CD4-positive, alpha-beta T cell treated with Interleukin-17A for 1 hour (primary cell): ENCODE measurements around the gene C9orf43.
A peak's percentile ranks its signal among the peaks of the same experiment; 100 is the strongest.

Source experiments
- DNase-seq: peaks from one replicate; pipeline ENCODE4 v3.0.0-alpha.2; 2020

C9orf43 gene

DNA sequence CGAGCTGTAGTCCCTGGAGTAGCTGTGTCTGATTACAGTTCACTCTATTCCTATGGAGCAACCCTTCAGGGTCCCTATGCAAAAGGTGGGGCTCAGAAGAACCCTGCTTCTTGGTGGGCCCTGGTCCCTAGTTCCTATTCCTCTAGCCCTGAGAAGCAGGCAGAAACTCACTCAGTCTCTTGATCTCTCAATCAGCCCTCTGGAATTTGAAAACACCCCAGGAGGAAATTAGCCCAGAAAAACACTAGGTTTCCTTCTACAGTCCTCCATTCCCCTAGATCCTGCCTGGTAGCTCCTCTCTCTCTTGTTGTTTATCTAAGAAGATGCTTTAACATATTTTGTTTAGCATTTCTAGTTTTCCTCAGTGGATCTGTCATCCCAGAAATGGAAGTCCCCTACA lies 60.6 kb downstream of the C9orf43 start:
- no peak for DNase-seq

DNA sequence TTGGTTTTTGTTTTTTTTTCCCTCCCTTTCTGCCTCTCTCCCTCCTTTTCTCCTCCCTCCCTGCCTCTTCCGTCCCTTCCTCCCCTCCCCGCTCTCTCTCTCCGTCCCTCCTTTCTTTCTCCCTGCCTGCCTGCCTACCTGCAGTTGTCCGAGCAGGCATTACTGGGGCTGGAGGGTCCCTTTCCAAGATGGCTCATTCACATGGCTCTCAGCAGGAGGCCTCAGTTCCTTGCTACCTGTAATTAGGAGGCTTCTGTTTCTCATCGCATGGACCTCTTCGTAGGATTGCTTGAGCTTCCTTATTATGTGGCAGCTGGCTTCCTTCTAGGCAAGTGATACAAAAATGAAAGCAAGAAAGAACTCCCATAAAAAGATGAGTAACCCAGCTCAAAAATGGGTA lies 61.0 kb downstream of the C9orf43 start:
- DNase-seq: no peak

DNA sequence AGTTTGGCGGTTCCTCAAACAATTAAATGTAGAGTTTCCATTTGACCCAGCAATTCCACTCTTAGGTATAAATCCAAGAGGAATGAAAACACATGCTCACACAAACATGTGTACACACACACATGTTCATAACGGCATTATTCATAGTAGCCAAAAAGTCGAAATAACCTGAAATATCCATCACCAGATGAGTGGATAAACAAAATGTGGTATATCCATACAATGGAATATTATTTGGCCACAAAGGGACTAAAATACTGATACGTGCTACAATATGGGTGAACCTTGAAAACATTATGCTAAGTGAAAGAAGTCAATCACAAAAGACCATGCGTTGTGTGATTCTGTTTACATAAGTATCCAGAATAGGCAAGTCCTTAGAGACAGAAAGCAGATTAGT lies 61.7 kb downstream of the C9orf43 start:
- DNase-seq: no peak

DNA sequence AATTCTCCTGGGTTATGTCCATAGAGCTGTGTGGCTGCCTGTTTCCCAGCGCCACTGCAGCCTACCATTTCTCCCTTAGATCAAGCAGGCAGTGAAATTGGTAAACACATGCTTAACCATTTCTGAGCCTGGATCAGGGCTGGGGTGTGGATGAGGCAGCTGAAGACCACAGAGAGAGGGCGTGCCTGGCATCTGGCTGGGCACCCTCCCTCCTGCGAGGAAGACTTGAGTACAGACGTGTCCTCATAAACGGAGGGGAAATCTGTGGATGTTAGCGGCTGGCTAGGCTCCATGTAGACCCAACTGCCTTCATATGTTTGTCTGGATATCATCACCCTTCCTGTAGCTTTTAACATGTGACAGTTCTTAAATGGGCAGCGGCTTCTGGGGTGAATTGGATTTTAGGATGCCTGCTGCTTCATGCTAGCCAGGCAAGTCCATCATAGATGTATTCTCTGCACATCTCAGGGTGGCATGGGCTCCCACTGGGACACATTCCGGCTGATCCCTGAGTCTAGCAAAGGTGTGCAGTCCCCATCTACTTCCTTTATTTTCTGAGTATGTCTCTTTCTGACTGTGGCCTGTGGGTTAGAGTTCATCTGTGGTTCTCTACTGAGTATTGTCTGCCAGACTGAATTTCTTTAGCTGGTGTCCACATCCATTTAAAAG lies 63.9 kb downstream of the C9orf43 start:
- DNase-seq: no peak

DNA sequence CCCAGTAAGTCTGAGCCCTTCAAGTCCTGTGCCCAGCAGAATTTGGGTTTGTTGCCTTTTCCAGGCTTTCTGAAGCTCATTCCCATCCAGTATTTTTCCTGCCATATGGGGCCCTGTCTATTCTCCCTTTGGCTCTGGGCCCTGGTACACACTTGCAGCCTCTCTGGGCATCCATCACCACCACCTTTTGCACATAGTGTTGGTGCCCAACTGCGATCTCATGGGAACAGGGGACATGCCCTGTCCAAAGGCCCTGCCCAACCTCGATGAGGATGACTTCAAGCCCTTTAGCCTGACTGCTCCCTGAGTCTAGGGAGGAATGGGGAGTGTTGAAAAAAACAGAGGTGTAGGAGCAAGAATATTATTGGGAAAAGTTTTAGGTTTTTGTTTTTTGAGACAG lies 64.5 kb downstream of the C9orf43 start:
- DNase-seq: no peak

DNA sequence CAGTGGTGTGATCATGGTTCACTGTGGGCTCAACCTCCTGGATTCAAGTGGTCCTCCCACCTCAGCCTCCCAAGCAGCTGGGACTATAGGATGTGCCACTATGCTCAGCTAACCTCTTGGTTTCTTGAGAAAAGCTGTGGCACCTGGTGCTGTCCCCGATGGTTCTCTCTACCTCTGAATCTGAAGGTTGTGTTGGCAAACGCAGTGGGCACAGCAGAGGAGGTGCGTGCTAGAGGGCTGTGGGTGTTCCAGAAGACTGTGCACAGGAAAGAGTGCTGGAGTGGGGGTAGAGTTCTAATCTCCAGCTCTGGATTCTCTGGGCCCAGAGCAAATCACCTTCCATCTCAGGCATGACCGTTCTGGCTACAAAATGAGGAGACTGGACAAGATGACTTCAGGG lies 65.4 kb downstream of the C9orf43 start:
- no peak for DNase-seq

DNA sequence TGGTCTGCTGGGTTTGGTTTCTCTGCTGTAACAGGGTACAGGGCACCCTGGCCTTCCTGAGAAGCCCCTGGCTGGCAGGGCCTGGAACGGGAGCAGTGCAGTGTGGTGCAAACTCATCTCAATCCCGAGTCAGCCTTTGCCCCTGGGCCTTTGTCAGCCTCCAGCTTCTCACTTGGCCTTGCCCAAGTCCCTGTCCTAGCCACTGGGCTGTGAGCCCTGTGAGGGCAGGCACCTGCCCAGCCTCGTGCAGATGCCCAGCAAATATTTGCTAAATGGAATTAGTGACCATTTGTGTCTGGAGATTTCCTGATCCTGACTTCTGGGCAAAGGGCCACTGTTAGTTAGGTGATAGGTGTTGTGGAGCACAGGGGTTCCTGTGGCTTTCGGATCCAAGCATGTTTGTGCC lies 66.0 kb downstream of the C9orf43 start:
- no peak for DNase-seq

DNA sequence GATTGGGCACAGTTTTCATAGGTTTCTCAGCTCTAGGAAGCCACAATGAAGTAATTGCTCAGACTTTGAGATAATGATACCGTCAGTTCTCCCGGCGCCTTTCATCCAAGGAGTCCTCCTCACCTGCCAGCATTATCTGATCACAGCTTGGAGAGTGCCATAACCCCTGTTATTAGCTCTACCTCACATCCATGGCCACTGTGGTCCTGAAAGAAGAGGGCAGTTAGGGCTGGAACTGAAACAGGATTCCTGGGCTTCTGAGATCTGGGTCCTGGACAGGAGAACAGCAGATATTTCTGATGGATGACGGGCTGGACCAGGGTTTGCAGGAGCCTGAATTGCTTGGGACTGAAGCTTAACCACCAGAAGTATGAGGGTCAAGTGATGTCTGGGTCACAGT lies 66.5 kb downstream of the C9orf43 start:
- DNase-seq: no peak

DNA sequence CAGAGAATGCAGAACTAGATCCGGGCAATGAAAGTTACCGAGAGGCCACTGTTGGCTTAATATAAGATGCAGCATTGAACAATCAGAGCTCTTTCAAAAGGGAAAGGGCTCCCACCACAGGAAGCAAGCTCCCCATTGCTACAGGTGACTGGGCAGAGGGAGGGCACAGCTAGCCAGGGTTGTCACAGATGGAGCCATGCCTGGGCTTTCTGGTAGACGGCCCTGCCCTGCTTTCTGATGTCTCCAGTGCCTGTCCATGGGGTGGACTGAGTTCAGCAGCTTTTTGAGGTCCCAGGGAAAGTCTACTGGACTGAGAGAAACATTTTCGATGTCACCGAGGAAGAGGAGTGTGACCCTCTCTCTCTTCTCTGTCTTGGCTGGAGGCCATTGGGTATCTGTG lies 67.1 kb downstream of the C9orf43 start:
- no peak for DNase-seq

DNA sequence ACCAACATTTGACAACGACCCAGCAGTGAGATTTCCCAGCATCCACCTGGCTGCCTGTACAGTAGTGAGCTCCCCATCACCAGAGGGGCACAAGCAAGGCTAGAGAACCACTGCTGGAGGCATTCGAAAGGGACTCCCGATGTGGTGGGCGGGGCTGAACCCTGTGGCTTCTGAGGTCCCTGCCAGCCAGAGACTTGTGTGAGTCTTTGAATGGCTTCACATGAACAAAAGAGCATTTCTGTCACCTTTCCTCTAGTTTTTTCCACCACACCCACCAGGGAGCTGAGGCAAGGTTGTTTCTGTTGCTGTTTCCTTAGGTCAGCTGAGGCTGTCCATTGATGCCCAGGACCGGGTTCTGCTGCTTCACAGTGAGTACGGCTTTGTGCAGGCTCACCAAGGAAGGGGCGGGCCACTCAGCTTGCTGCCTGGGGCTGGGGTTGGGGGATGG lies 68.7 kb downstream of the C9orf43 start:
- peak; percentile 35 for DNase-seq
